GM12892 (cell line): ENCODE data around the gene RSPH10B.
"Not testable (repeated sequence)": the region's sequence is repeated elsewhere in the genome, so short reads cannot be mapped to it uniquely, and the experiment has no call there.

Experiments used
- POLR2A ChIP-seq: IDR thresholded peaks from 2 replicates; pipeline ENCODE4 v1.6.1; 2011; ENCODE audit warnings: low read depth, low read length, control low read depth
- POLR2AphosphoS5 ChIP-seq: IDR thresholded peaks from 2 replicates; pipeline ENCODE4 v1.6.1; 2011; ENCODE audit warnings: low read depth, low read length, control low read depth
- TAF1 ChIP-seq: IDR thresholded peaks from 2 replicates; pipeline ENCODE4 v1.6.1; 2011; ENCODE audit warnings: low read depth, mild to moderate bottlenecking, control low read depth, low read length, borderline replicate concordance

DNA sequence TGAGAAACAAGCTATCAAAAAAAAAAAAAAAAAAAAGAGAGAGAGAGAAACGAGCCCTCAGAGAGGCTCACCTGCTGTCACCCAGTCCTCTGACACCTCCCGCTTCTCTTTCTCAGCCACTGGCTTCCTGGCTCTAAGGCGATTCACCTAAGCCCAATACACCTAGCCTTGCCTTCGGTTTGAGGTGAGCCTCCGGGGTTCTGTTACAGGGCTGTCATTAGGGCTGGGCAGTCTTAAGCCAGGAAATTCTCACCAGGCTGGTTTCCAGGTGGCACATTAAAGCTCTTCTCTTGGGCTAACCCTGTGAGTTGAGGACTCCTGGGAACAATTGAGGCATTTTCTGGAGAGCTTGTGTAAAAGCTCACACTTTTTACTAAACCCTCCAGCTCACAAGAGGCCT lies 82.5 kb downstream of the RSPH10B start:
- TF ChIP-seq TAF1, POLR2AphosphoS5, POLR2A: not testable (repeated sequence)
